SU-DHL-6 (cell line): ENCODE measurements around the gene IGF2.

Source experiments
- H2AFZ ChIP-seq: fragments of 200-600 bp; sonication (generic); 2 replicates; pipeline ENCODE4 v1.6.1; 2014; ENCODE audit warnings: low read depth, mild to moderate bottlenecking, moderate library complexity, mixed read lengths, antibody characterized with exemption, low read length; ENCODE audit not compliant: severe bottlenecking
- H3F3A ChIP-seq: fragments of 200-600 bp; shearing (Covaris generic); 2 replicates; pipeline ENCODE4 v1.6.0; 2016; ENCODE audit warnings: antibody characterized with exemption, mild to moderate bottlenecking; ENCODE audit not compliant: insufficient read depth
- H3K27ac ChIP-seq: fragments of 200-600 bp; sonication (generic); 2 replicates; pipeline ENCODE4 v1.5.1; 2016; ENCODE audit warnings: low read depth, mild to moderate bottlenecking, low read length, moderate library complexity, mixed read lengths
- H3K27me3 ChIP-seq: fragments of 200-600 bp; sonication (generic), shearing (Covaris generic); 2 replicates; pipeline ENCODE4 v1.6.0; 2014; ENCODE audit warnings: mild to moderate bottlenecking, low read length
- H3K36me3 ChIP-seq: fragments of 200-600 bp; sonication (generic); 2 replicates; pipeline ENCODE4 v1.6.1; 2014; ENCODE audit warnings: mild to moderate bottlenecking, low read length, mixed read lengths
- H3K4me2 ChIP-seq: fragments of 300-600, 200-600 bp; shearing (Covaris generic), sonication (generic); 2 replicates; pipeline ENCODE4 v1.6.0; 2014; ENCODE audit warnings: low read length, low read depth, mild to moderate bottlenecking; ENCODE audit not compliant: poor library complexity, severe bottlenecking
- H3K4me3 ChIP-seq: fragments of 200-600 bp; sonication (generic); 2 replicates; pipeline ENCODE4 v1.5.1; 2014; ENCODE audit warnings: antibody characterized with exemption, low read length, mild to moderate bottlenecking, mixed read lengths; ENCODE audit not compliant: insufficient read depth, poor library complexity, severe bottlenecking
- H3K79me2 ChIP-seq: fragments of 200-600 bp; sonication (generic); 2 replicates; pipeline ENCODE4 v1.6.1; 2014; ENCODE audit warnings: mild to moderate bottlenecking, low read length, moderate library complexity; ENCODE audit not compliant: insufficient read depth
- H3K9ac ChIP-seq: fragments of 200-600 bp; sonication (generic); 2 replicates; pipeline ENCODE4 v1.7.0; 2014; ENCODE audit warnings: mild to moderate bottlenecking, low read length
- H3K9me2 ChIP-seq: fragments of 200-600 bp; sonication (generic); replicated peaks from 2 replicates; pipeline ENCODE4 v1.6.1; 2014; ENCODE audit warnings: low read length; ENCODE audit not compliant: insufficient read depth
- H3K9me3 ChIP-seq: fragments of 200-600 bp; sonication (generic); 2 replicates; pipeline ENCODE4 v1.6.1; 2014; ENCODE audit warnings: low read length, mixed read lengths; ENCODE audit not compliant: insufficient read depth
- H4K20me1 ChIP-seq: fragments of 200-600 bp; sonication (generic); 2 replicates; pipeline ENCODE4 v1.6.1; 2014; ENCODE audit warnings: low read depth, mild to moderate bottlenecking, antibody characterized with exemption, low read length, moderate library complexity, mixed read lengths
- CTCF ChIP-seq: fragments of 200-600 bp; sonication (generic); IDR thresholded peaks from one replicate; pipeline ENCODE4 v1.5.1; 2017; ENCODE audit warnings: antibody characterized with exemption, mild to moderate bottlenecking, low read length, moderate library complexity; ENCODE audit not compliant: insufficient read depth, poor library complexity, severe bottlenecking
- EZH2phosphoT487 ChIP-seq: fragments of 200-600 bp; sonication (generic), shearing (Covaris generic); conservative IDR thresholded peaks from 2 replicates; pipeline ENCODE4 v1.6.1; 2018; ENCODE audit warnings: mild to moderate bottlenecking, antibody characterized with exemption, low read length, moderate library complexity, mixed read lengths

Gene IGF2, protein sequence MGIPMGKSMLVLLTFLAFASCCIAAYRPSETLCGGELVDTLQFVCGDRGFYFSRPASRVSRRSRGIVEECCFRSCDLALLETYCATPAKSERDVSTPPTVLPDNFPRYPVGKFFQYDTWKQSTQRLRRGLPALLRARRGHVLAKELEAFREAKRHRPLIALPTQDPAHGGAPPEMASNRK

DNA sequence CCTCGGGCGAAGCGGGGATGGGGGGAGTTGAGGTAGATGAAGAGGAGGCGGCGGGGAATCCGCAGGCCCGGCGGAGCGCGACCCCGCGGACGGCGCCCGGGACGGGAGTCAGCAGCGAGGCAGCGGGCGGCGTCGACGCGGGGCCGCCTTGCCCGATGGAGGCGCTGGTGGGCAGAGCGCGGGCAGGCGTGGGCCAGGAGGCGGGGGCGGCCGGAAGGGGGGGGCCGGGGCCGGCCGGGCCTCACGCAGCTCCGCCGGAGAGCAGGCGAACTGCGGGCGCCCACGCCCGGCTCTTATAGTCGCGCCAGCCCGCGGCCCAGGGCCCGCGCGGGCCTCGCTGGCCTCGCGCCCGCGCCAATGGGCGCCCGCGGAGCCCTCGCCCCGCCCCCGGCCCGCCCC is at the start of gene IGF2:
Gene IGF2, minus strand, starts transcription at position 267 of the 399 bp plus-strand sequence. CDS start 3,866 bp downstream, outside the sequence.
- Histone ChIP-seq H3F3A (no peaks in the 10 kb centered on the region), H3K4me2 (no peak within 1 kb of the TSS), H3K9ac (no peak within 1 kb of the TSS), H2AFZ (no peak within 1 kb of the TSS), H3K79me2 (no peaks in the 10 kb centered on the region), H3K4me3 (no peak within 1 kb of the TSS), H3K36me3 (no peaks in the 10 kb centered on the region), H3K9me3 (no peaks in the 10 kb centered on the region), H3K27me3 (no peaks in the 10 kb centered on the region), H3K9me2 (no peaks in the 10 kb centered on the region), H4K20me1 (no peaks in the 10 kb centered on the region), H3K27ac (no peak within 1 kb of the TSS)
- no peak for TF ChIP-seq CTCF
- no peak for TF ChIP-seq EZH2phosphoT487

DNA sequence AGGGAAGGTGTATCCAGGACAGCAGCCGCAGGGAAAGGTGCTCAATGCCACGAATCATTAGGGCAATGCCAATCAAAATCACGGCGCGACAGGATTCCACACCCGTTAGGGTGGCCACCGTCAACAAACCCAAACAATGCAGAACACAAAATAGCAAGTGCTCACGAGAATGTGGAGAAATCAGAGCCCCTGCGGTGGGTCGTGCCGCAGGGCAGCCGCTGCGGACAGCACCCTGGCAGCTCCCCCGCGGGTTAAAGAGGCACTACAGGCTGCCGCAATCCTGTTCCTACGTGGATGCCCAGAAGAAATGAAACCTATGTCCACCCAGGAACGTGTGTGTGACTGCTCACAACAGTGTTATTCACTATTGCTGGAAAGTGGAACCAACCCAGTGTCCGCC is 49.6 kb upstream of the IGF2 start:
- no peak overlapping the region for H3K4me3 ChIP-seq
- H3K79me2 ChIP-seq, result no peaks in the 10 kb centered on the region
- no peaks in the 10 kb centered on the region for H3K36me3 ChIP-seq
- H3K9me2 ChIP-seq, result no peaks in the 10 kb centered on the region
- H3K27ac ChIP-seq, result no peak overlapping the region
- H3K4me2 ChIP-seq, result no peak overlapping the region
- H3F3A ChIP-seq, result no peaks in the 10 kb centered on the region
- no peak overlapping the region for H2AFZ ChIP-seq
- TF ChIP-seq EZH2phosphoT487 (no peak), CTCF (no peak)
- no peaks in the 10 kb centered on the region for H4K20me1 ChIP-seq
- H3K9ac ChIP-seq, result no peak overlapping the region
- H3K9me3 ChIP-seq, result no peaks in the 10 kb centered on the region
- H3K27me3 ChIP-seq, result no peaks in the 10 kb centered on the region

DNA sequence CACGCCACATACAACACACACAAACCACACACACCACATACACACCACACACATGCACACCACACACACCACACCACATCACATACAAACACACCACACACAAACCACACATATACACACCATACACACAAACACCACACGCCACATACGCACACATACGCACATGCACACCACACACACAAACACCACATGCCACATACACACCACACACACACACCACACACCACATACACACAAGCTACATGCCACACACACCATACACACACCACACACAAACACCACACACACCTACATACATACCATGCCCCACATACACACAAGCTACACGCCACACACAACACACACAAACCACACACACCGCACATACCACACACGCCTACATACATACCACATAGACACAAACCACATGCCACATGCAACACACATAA is 48.1 kb upstream of the IGF2 start:
- Histone ChIP-seq H3K9me3 (no peaks in the 10 kb centered on the region), H3K79me2 (no peaks in the 10 kb centered on the region), H3F3A (no peaks in the 10 kb centered on the region), H3K27me3 (no peaks in the 10 kb centered on the region), H3K9me2 (no peaks in the 10 kb centered on the region), H3K4me3 (no peak overlapping the region), H2AFZ (no peak overlapping the region), H3K4me2 (no peak overlapping the region), H4K20me1 (no peaks in the 10 kb centered on the region), H3K36me3 (no peaks in the 10 kb centered on the region), H3K27ac (no peak overlapping the region), H3K9ac (no peak overlapping the region)
- TF ChIP-seq EZH2phosphoT487, result no peak
- TF ChIP-seq CTCF, result no peak
